Skin epidermis (tissue), 12 donors: ENCODE measurements around the gene SEMA6D.

Experiments used
- H3K27ac ChIP-seq, 21 experiments: fragments of 200-600 bp; sonication (generic) in 11 of 21; one replicate each; pipeline ENCODE4 v1.5.0; 2020; ENCODE audit warnings: mild to moderate bottlenecking in 3 of 21, inconsistent platforms in 2 of 21, moderate library complexity in 2 of 21
- H3K4me3 ChIP-seq, 7 experiments: fragments of 200-600 bp; sonication (generic) in 2 of 7; one replicate each; pipeline ENCODE4 v1.5.0; 2020; ENCODE audit warnings: inconsistent platforms in 2 of 7, mild to moderate bottlenecking in 2 of 7, moderate library complexity in 1 of 7

SEMA6D gene

DNA sequence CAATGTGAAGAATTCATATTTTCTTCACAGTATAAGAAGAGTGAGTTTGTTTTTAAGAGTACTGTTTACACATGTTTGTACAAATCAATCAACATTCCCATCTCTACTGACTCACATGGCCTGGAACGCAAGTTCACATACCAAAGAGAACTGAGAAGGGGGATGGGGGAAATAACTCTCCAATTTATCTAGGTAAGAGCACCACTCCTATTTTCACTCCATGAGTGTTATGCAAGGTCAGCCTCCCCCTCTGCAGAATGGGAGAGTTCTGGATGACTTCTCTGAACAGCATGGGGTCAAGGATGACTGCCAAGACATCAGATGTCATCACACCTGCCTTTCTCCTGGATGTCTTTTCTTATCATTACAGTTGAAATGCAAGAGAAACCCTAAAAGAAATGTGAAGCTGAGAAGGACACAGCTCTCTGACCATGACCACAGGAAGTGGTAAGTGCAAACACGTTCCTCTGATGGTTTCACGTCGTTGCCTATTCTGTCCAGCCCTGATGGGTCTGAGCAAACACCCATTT lies 95.2 kb downstream of the SEMA6D start:
- H3K27ac ChIP-seq, result no peak overlapping the region
- no peak overlapping the region for H3K4me3 ChIP-seq

DNA sequence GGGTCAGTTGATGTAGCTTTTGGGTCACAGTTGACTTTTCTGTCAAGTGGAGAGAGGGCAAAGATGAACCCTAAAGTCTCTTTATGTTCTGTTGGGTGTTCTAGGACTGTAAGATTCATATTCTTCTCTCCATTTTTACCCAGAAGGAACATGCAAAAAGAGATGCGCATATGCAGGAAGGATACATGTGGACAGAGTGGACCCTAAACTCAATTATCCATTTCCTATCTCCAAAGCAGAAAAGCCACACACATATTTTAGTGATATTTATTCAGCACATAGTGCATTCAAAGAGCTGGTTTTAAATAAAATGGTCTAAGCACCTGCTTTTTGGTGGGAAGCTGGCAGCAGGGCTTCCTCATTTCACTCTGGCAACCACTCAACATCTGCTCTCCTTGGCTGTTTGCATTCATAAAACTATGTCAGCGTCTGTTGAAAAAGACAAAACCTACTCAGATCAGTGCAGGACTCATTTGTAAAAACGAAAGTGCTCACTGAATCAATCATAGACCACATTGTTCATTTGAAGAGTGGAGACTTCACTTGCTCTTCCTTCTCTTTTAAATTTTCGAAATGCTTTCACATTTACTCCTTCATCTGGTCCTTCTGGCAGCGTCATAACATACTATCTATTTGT lies 96.6 kb downstream of the SEMA6D start:
- Histone ChIP-seq H3K27ac (no peak overlapping the region), H3K4me3 (no peak overlapping the region)

DNA sequence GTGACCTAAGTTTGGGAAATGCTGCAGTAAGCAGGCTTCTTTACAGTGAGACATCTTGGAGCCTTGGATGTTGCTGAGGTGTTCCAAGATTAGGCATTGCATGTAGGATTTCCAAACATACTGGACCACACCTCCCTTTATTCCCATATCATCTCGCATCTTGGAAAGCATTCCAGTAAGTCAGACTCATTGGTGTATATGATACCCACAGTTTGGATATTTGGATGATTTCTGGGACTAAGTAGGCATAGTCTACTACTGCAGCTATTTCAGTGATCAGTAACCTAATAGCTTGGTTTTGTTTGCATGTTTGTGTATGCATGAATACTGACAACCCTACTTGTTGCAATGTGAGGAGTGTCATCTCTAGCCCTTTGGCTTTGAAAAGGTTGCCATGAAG lies 97.3 kb downstream of the SEMA6D start:
- no peak overlapping the region for H3K27ac ChIP-seq
- no peak overlapping the region for H3K4me3 ChIP-seq

DNA sequence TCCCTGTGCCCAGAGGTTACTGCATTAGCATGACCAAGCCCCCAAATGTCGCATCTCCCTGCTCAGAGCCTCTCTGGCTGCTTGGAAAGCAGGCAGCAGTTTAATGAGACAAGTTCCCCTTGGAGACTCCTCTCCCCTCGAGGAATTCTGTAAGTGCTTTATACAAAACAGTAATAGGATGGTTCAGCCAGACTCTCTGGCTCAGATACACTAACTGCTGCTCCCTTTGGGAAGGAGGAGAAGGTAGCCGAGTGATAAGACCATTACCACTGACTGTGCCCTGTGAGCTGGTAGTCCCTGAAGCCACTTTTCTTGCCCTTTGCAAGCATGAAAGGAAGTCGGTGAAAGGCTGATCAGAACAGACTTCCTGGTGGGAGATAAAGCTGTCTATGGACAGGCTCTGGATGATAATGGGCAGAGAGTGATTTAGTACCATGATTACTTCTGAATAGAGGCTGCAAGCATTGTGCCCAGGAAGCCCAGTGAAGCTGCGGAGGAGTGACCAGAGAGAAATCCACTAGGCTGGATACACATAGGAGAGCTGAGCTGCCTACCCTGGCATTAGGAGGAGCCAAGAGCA lies 100.8 kb downstream of the SEMA6D start:
- Histone ChIP-seq H3K4me3 (no peak overlapping the region), H3K27ac (no peak overlapping the region)

DNA sequence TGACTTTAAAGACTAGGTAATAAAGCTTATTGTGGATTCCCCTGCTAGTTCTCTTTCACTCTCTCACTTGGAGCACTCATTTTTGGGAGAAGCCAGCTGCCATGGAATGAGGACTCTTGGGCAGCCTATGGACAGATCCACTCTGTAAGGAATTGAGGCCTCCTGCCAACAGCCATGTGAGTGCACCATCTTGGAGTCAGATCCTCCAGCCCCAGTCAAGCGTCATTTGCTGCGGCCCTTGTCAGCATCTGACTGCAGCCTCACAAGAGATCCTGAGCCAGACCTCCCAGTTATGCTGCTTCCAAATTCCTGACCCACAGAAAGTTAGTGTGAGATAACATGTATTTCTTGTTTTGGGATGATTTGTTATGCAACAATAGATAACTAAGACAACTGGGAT lies 101.9 kb downstream of the SEMA6D start:
- Histone ChIP-seq H3K4me3 (no peak overlapping the region), H3K27ac (no peak overlapping the region)

DNA sequence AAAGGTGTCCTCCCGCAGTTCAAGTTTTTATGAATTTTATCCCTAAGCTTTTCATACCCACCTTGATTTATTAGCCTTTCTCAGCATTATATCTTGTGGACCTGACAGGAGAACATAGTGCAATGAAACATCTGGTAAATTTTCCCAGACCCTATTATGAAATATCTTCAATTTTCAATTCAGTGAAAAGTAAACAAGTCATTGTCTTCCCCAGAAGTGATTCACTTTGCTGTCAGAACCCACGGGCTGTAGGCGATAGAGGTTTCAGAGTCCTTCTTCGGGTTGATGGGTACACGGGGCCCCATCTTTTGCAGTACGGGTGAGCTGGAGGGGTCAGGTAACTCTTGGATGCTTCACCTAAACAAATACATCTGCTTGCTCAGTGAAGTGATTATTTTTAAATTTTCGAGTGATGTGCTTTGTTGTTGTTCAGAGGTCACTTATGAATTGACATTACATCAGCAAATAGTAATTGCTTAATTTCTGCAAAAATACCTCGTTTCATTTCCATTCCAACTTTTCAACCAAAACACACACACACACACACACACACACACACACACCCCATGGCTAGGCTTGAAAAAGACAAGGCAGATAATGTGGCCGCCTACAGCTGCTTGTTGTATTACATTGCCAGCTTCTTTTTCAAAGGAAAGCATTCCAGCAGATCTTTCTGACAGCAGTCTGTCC lies 102.9 kb downstream of the SEMA6D start:
- peak overlapping the region in 2 of 21 experiments; percentile 14 to 23 for H3K27ac ChIP-seq
- no peak overlapping the region for H3K4me3 ChIP-seq

DNA sequence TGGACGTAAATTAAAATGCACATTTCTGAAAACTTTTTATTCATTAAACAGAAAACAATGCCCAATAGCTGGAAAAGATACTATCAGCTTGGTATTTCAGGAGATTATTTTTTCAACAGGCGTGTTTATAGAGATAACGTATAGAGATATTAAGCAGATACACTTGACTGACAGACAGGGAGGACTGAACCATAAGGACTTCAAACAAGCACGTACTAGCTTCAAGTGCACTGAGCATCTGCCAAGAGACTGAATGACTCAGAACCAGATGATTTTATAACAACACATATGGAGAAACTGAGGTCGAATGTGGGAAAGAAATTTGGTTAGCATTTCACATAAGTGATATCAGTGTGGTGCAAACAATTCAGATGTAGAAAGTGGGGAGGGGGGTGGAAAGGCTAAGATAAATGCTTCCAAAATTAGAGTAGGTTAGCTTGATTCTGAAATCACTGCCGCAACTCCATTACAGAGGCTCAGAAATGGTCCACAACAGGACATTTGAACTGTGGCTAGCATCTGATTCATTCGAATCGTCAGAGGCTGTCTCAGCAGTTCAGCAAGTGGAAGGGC lies 103.5 kb downstream of the SEMA6D start:
- Histone ChIP-seq H3K4me3 (no peak overlapping the region), H3K27ac (peak overlapping the region in 3 of 21 experiments; percentile 1 to 69 (median 13))

DNA sequence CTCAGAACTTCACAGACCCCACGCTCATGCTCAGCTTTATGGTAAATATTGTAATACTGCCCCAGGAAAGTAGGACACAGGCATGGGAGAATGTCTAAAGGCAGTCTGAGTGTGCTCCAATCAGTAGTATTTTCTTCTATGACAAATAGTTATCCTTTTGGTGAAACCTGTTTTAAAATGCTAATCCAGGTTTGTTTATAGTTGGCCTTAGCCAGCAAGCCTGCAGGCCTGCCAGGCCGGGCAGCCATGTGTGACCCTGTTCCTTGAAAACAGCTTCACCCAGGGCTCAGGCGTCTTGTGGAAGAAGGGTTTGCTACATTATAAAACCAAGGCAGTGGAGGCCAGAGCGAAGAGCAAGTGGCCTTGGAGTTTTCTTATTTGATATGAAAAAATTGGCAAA lies 104.7 kb downstream of the SEMA6D start:
- H3K4me3 ChIP-seq, result no peak overlapping the region
- H3K27ac ChIP-seq, result no peak overlapping the region
